Ureter (tissue), 1 donor: Measurements from ENCODE around the gene FAM53B. TPM values are rescaled to one million over a fixed set of nuclear protein-coding genes. Genes with fewer than 3 reads are reported as not detected.
A peak's percentile ranks its signal among the peaks of the same experiment; 100 is the strongest.

ENCODE experiments used
- DNase-seq: peaks from one replicate; pipeline ENCODE4 v3.0.0-alpha.2; 2020; ENCODE audit warnings: low spot score
- total RNA-seq: library from RNA; stranded (reverse); gene quantifications from one replicate; pipeline ENCODE4 v1.2.4, GENCODE V29; 2023
- donor health status: DM: yes; HTN: yes; CAD: no.

FAM53B gene
- total RNA-seq, 1 donor from 2014 or later = 38.8 TPM

- DNase-seq = peak; percentile 76
Measured at GRCh38 chr10:124709861-124710260, 34.3 kb downstream of the FAM53B start.

GRCh38 chr10:124708922-124709520 is 35.2 kb downstream of the FAM53B start:
- no peak for DNase-seq

GRCh38 chr10:124708246-124708779 is 35.9 kb downstream of the FAM53B start:
- no peak for DNase-seq

- DNase-seq = no peak
Measured at GRCh38 chr10:124707551-124707950, 36.6 kb downstream of the FAM53B start.

- DNase-seq = no peak
Measured at GRCh38 chr10:124707144-124707467, 37.1 kb downstream of the FAM53B start.

- no peak for DNase-seq
Measured at GRCh38 chr10:124706462-124707143, 37.6 kb downstream of the FAM53B start.

GRCh38 chr10:124705817-124706461 is 38.2 kb downstream of the FAM53B start:
- DNase-seq = no peak

- DNase-seq = no peak
Measured at GRCh38 chr10:124705381-124705740, 38.8 kb downstream of the FAM53B start.

- no peak for DNase-seq
Measured at GRCh38 chr10:124704428-124705380, 39.5 kb downstream of the FAM53B start.

- peak; percentile 78 for DNase-seq
Measured at GRCh38 chr10:124703778-124704427, 40.3 kb downstream of the FAM53B start.

GRCh38 chr10:124703372-124703771 is 40.8 kb downstream of the FAM53B start:
- DNase-seq = no peak

GRCh38 chr10:124701881-124702656 is 42.1 kb downstream of the FAM53B start:
- peak; percentile 74 for DNase-seq

GRCh38 chr10:124701435-124701834 is 42.7 kb downstream of the FAM53B start:
- peak; percentile 89 for DNase-seq

GRCh38 chr10:124701038-124701365 is 43.2 kb downstream of the FAM53B start:
- DNase-seq = no peak

GRCh38 chr10:124700293-124701037 is 43.7 kb downstream of the FAM53B start:
- no peak for DNase-seq

GRCh38 chr10:124699471-124700292 is 44.5 kb downstream of the FAM53B start:
- no peak for DNase-seq

- no peak for DNase-seq
Measured at GRCh38 chr10:124698545-124699469, 45.4 kb downstream of the FAM53B start.
